T-cell (primary cell): ENCODE measurements around the gene DDAH2. TPM values are rescaled to one million over a fixed set of nuclear protein-coding genes. Genes with fewer than 3 reads are reported as not detected.

Experiments
- ATAC-seq, 4 experiments: fragments of 200-7000 bp in 3 of 4; fragments of 150-1000 bp in 1 of 4; cut with Tn5 transposase; replicated peaks in 1 of 4; 1 replicate in 3 of 4; 2 replicates in 1 of 4; pipeline ENCODE4 v1.10.0; 2021; ENCODE audit warnings: moderate library complexity in 3 of 4, mild to moderate bottlenecking in 2 of 4, moderate number of reproducible peaks in 1 of 4
- CTCF ChIA-PET, 2 donors: fragments of 300-600 bp; sonication (Branson Sonifier 250); formaldehyde crosslinking; loops; one replicate each; lab custom pipeline; 2022; ENCODE audit warnings: antibody characterized with exemption in 2 of 2; lab: Charles Lee
- POLR2A ChIA-PET, 2 donors: fragments of 300-600 bp; sonication (Branson Sonifier 250); formaldehyde crosslinking; loops; one replicate each; lab custom pipeline; 2022; ENCODE audit warnings: antibody characterized with exemption in 2 of 2; lab: Charles Lee
- DNase-seq, 35 experiments: peaks; one replicate each; pipeline versions ENCODE4 v3.0.0 to v3.0.0-alpha.2; 2013 to 2023
- H3K27ac ChIP-seq: one replicate; pipeline ENCODE4 v1.5.1; 2013; ENCODE audit warnings: low read length
- H3K27me3 ChIP-seq, 2 experiments: replicated peaks in 1 of 2; 1 replicate in 1 of 2; 2 replicates in 1 of 2; pipeline versions ENCODE4 v1.6.1 to v1.7.0; 2013; ENCODE audit warnings: low read length in 1 of 2, mixed read lengths in 1 of 2; ENCODE audit not compliant: control insufficient read depth in 2 of 2, insufficient read depth in 2 of 2; ENCODE audit errors: extremely low read depth in 1 of 2
- H3K36me3 ChIP-seq, 2 donors: 1 replicate in 1 of 2; 2 replicates in 1 of 2; pipeline versions ENCODE4 v1.6.1 to v1.7.0; 2013; ENCODE audit warnings: low read length in 1 of 2; ENCODE audit not compliant: control insufficient read depth in 2 of 2, insufficient read depth in 1 of 2; ENCODE audit errors: extremely low read depth in 1 of 2
- H3K4me1 ChIP-seq, 2 experiments: 1 replicate in 1 of 2; 2 replicates in 1 of 2; pipeline versions ENCODE4 v1.6.1 to v1.7.0; 2013; ENCODE audit warnings: low read length in 2 of 2, mixed read lengths in 1 of 2; ENCODE audit not compliant: insufficient read depth in 2 of 2, control insufficient read depth in 1 of 2; ENCODE audit errors: extremely low read depth in 1 of 2
- H3K4me3 ChIP-seq, 2 donors: 1 replicate in 1 of 2; 2 replicates in 1 of 2; pipeline versions ENCODE4 v1.5.1 to v1.7.0; 2013; ENCODE audit warnings: mild to moderate bottlenecking in 2 of 2, low read length in 1 of 2, moderate library complexity in 1 of 2; ENCODE audit not compliant: control insufficient read depth in 1 of 2; ENCODE audit errors: extremely low read depth in 1 of 2
- H3K9me3 ChIP-seq: 2 replicates; pipeline ENCODE4 v1.7.0; 2013
- H3K27ac Mint-ChIP-seq, 2 donors: one replicate each; pipeline ENCODE4 v1.8.0; 2020 to 2021; ENCODE audit warnings: mild to moderate bottlenecking in 2 of 2, mixed read lengths in 2 of 2
- H3K27me3 Mint-ChIP-seq, 2 donors: one replicate each; pipeline ENCODE4 v1.8.0; 2021 to 2022; ENCODE audit warnings: mixed read lengths in 2 of 2
- H3K36me3 Mint-ChIP-seq: one replicate; pipeline ENCODE4 v1.8.0; 2021; ENCODE audit warnings: mixed read lengths
- H3K4me1 Mint-ChIP-seq, 3 donors: one replicate each; pipeline ENCODE4 v1.8.0; 2020 to 2022; ENCODE audit warnings: mixed read lengths in 3 of 3, mild to moderate bottlenecking in 1 of 3
- H3K4me3 Mint-ChIP-seq, 3 donors: one replicate each; pipeline ENCODE4 v1.8.0; 2020 to 2022; ENCODE audit warnings: mild to moderate bottlenecking in 3 of 3, mixed read lengths in 3 of 3, moderate library complexity in 3 of 3
- H3K9me3 Mint-ChIP-seq, 3 donors: one replicate each; pipeline ENCODE4 v1.8.0; 2020 to 2022; ENCODE audit warnings: mixed read lengths in 3 of 3
- whole genome bisulfite sequencing: methylation state at CpG from one replicate; pipeline ENCODE4 v1.1.5; 2013; ENCODE audit warnings: missing lambda C conversion rate; ENCODE audit not compliant: insufficient coverage; 5-methylcytosine and 5-hydroxymethylcytosine counted together
- total RNA-seq, 35 experiments: library from RNA in 6 of 35; stranded (reverse) in 6 of 35; fragments of 120-200 nt in 1 of 35; gene quantifications; one replicate each; pipeline versions ENCODE4 v1.2.1 to v1.2.4 and lab custom pipeline; 2013 to 2026

The DDAH2 gene
- total RNA-seq, 5 donors from 2014 or later (not counting 1 experiment from before 2014, with no cell fraction given), result 9.0 to 13.2 (median 11.5) TPM

GRCh38 chr6:31720196-31720770 lies 8.8 kb downstream of the DDAH2 start:
- no peak overlapping the region for H3K4me3 ChIP-seq
- Mint-ChIP-seq H3K4me1 (peaks cover 7 to 8% (median 8%) of the 10 kb centered on the region in 3 donors), H3K36me3 (no peaks in the 10 kb centered on the region), H3K27ac (no peak overlapping the region), H3K4me3 (no peak overlapping the region), H3K9me3 (no peaks in the 10 kb centered on the region), H3K27me3 (no peaks in the 10 kb centered on the region)
- ChIA-PET POLR2A (no interaction called here), CTCF (no interaction called here)
- DNase-seq (no peak), ATAC-seq (no peak)
- no peak overlapping the region for H3K27ac ChIP-seq
- peaks cover 0 to under 1% of the 10 kb centered on the region in 2 experiments for H3K27me3 ChIP-seq
- H3K36me3 ChIP-seq, result no peaks in the 10 kb centered on the region
- H3K4me1 ChIP-seq, result peaks cover 0 to 8% of the 10 kb centered on the region in 2 experiments
- WGBS, result 84% methylated on average over 3 of the region's 5 CpGs
- H3K9me3 ChIP-seq, result no peaks in the 10 kb centered on the region

GRCh38 chr6:31719001-31719400 lies 10.1 kb downstream of the DDAH2 start:
- H3K9me3 Mint-ChIP-seq, result no peaks in the 10 kb centered on the region
- H3K27ac ChIP-seq, result no peak overlapping the region
- DNase-seq (no peak), ATAC-seq (no peak)
- CTCF ChIA-PET, result interaction anchor here (0.5 to 0.6 kb wide), 3 partner anchors 16 to 85 kb away, joined by 3 to 7 read pairs (median 3); no protein-coding TSS in a partner anchor
- 68% methylated on average over 4 of the region's 6 CpGs for WGBS
- peaks cover 6 to 12% (median 8%) of the 10 kb centered on the region in 3 donors for H3K4me1 Mint-ChIP-seq
- POLR2A ChIA-PET, result no interaction called here
- no peak overlapping the region for H3K4me3 Mint-ChIP-seq
- H3K9me3 ChIP-seq, result no peaks in the 10 kb centered on the region
- H3K4me3 ChIP-seq, result no peak overlapping the region
- H3K27me3 Mint-ChIP-seq, result no peaks in the 10 kb centered on the region
- peaks cover 4 to 12% of the 10 kb centered on the region in 2 experiments for H3K4me1 ChIP-seq
- peaks cover 0 to 2% of the 10 kb centered on the region in 2 experiments for H3K27me3 ChIP-seq
- no peak overlapping the region for H3K27ac Mint-ChIP-seq
- no peaks in the 10 kb centered on the region for H3K36me3 Mint-ChIP-seq
- no peaks in the 10 kb centered on the region for H3K36me3 ChIP-seq

- Mint-ChIP-seq H3K27me3 (no peaks in the 10 kb centered on the region), H3K36me3 (no peaks in the 10 kb centered on the region), H3K4me3 (no peak overlapping the region), H3K27ac (no peak overlapping the region), H3K9me3 (no peaks in the 10 kb centered on the region), H3K4me1 (peaks cover 3 to 12% (median 8%) of the 10 kb centered on the region in 3 donors)
- POLR2A ChIA-PET, result no interaction called here
- no peaks in the 10 kb centered on the region for H3K36me3 ChIP-seq
- peaks cover 9 to 10% of the 10 kb centered on the region in 2 experiments for H3K4me1 ChIP-seq
- no CpG with 5 or more reads among the region's 1 CpG for WGBS
- peaks cover 0 to 4% of the 10 kb centered on the region in 2 experiments for H3K27me3 ChIP-seq
- CTCF ChIA-PET, result no interaction called here
- no peaks in the 10 kb centered on the region for H3K9me3 ChIP-seq
- DNase-seq (no peak), ATAC-seq (no peak)
- no peak overlapping the region for H3K27ac ChIP-seq
- no peak overlapping the region for H3K4me3 ChIP-seq
Measured at GRCh38 chr6:31718265-31718664, 10.8 kb downstream of the DDAH2 start.

- Histone ChIP-seq H3K9me3 (no peaks in the 10 kb centered on the region), H3K4me3 (no peak overlapping the region), H3K4me1 (peaks cover 7 to 12% of the 10 kb centered on the region in 2 experiments), H3K36me3 (no peaks in the 10 kb centered on the region), H3K27me3 (peaks cover 0 to 6% of the 10 kb centered on the region in 2 experiments), H3K27ac (no peak overlapping the region)
- peaks cover 2 to 7% (median 7%) of the 10 kb centered on the region in 3 donors for H3K4me1 Mint-ChIP-seq
- ATAC-seq (no peak), DNase-seq (no peak)
- ChIA-PET POLR2A (no interaction called here), CTCF (no interaction called here)
- no peaks in the 10 kb centered on the region for H3K9me3 Mint-ChIP-seq
- no peak overlapping the region for H3K27ac Mint-ChIP-seq
- H3K27me3 Mint-ChIP-seq, result no peaks in the 10 kb centered on the region
- 92% methylated on average over 7 of the region's 10 CpGs for WGBS
- no peaks in the 10 kb centered on the region for H3K36me3 Mint-ChIP-seq
- no peak overlapping the region for H3K4me3 Mint-ChIP-seq
Measured at GRCh38 chr6:31717499-31718222, 11.4 kb downstream of the DDAH2 start.

- Histone ChIP-seq H3K36me3 (no peaks in the 10 kb centered on the region), H3K27ac (no peak within 1 kb of the TSS), H3K4me1 (peaks cover 12 to 18% of the 10 kb centered on the region in 2 experiments), H3K27me3 (peaks cover 0 to 11% of the 10 kb centered on the region in 2 experiments), H3K9me3 (no peaks in the 10 kb centered on the region), H3K4me3 (no peak within 1 kb of the TSS)
- POLR2A ChIA-PET, result interaction anchor here in 1 of 2 donors (0.6 kb wide), 2 partner anchors 15 to 90 kb away, joined by 5 to 6 read pairs; no protein-coding TSS in a partner anchor
- no peaks in the 10 kb centered on the region for H3K36me3 Mint-ChIP-seq
- CTCF ChIA-PET, result interaction anchor here (0.5 to 0.6 kb wide), 3 partner anchors 99 to 333 kb away, joined by 3 to 7 read pairs (median 4); no protein-coding TSS in a partner anchor
- no peak within 1 kb of the TSS for H3K27ac Mint-ChIP-seq
- no peak within 1 kb of the TSS for H3K4me3 Mint-ChIP-seq
- WGBS, result 91% methylated on average over 10 of the region's 16 CpGs
- ATAC-seq, result no peak
- H3K27me3 Mint-ChIP-seq, result no peaks in the 10 kb centered on the region
- H3K9me3 Mint-ChIP-seq, result no peaks in the 10 kb centered on the region
- peaks cover 17 to 25% (median 24%) of the 10 kb centered on the region in 3 donors for H3K4me1 Mint-ChIP-seq
- DNase-seq, result no peak
Measured at GRCh38 chr6:31715022-31715958, 13.8 kb downstream of the DDAH2 start, which contains the start of gene LY6G6D. Gene LY6G6D (plus strand): TSS chr6:31715348. CDS start chr6:31715356, 8 bp downstream.
